Left lung (tissue), 10 donors: Measurements from ENCODE around the gene GASK1A. TPM values are rescaled to one million over a fixed set of nuclear protein-coding genes. Genes with fewer than 3 reads are reported as not detected.

ENCODE experiments used
- ATAC-seq: fragments of 200-7000 bp; cut with Tn5 transposase; one replicate; pipeline ENCODE4 v1.9.1; 2020; ENCODE audit warnings: moderate library complexity
- DNase-seq, 4 donors: peaks; one replicate each; pipeline ENCODE4 v3.0.0-alpha.2; 2013 to 2020
- H3K27ac ChIP-seq, 2 donors: fragments of 200-600 bp; sonication (generic) in 1 of 2; one replicate each; pipeline versions ENCODE4 v1.5.0 to v1.8.0; 2020 to 2021
- H3K27me3 ChIP-seq, 2 donors: fragments of 200-600 bp; sonication (generic) in 1 of 2; one replicate each; pipeline versions ENCODE4 v1.5.0 to v1.8.0; 2020 to 2021
- H3K36me3 ChIP-seq, 2 donors: fragments of 200-600 bp; sonication (generic) in 1 of 2; one replicate each; pipeline versions ENCODE4 v1.5.0 to v1.8.0; 2020 to 2021
- H3K4me1 ChIP-seq, 2 donors: fragments of 200-600 bp; one replicate each; pipeline ENCODE4 v1.8.0; 2021
- H3K4me3 ChIP-seq, 2 donors: fragments of 200-600 bp; sonication (generic) in 1 of 2; one replicate each; pipeline versions ENCODE4 v1.5.0 to v1.8.0; 2020 to 2021; ENCODE audit warnings: mild to moderate bottlenecking in 1 of 2
- H3K9me3 ChIP-seq, 2 donors: fragments of 200-600 bp; sonication (generic) in 1 of 2; one replicate each; pipeline versions ENCODE4 v1.5.0 to v1.8.0; 2020 to 2021
- CTCF ChIP-seq, 2 donors: fragments of 200-600 bp; sonication (generic) in 1 of 2; IDR thresholded peaks; one replicate each; pipeline versions ENCODE4 v1.5.0 to v1.8.0; 2021; ENCODE audit warnings: antibody characterized with exemption in 2 of 2
- intact Hi-C, 2 donors: fragments of 100-400 bp; cut with DNase I; formaldehyde crosslinking; loops; one replicate each; pipeline versions ENCODE4 v1.11.2 to v1.14.2; 2022
- polyA plus RNA-seq, 6 donors: library from polyadenylated mRNA; unstranded; fragments of 120-200 nt; gene quantifications; one replicate each; pipeline ENCODE4 v1.2.1, GENCODE V29; 2013; ENCODE audit not compliant: insufficient read length in 6 of 6
- total RNA-seq, 2 donors: library from RNA; stranded (reverse); fragmentation: NEBNext Ultra II Directional; extraction: Animal tissue kit (Norgen Biotek cat#: 25700); gene quantifications; one replicate each; pipeline ENCODE4 v1.2.1, GENCODE V29; 2021
- donor health status: DM: no; HTN: yes; CAD: no.
- donor health status: DM: no; HTN: no; CAD: no.

The GASK1A gene
- total and polyA plus RNA-seq, 8 donors, result 3.1 to 12.3 (median 4.2) TPM

DNA sequence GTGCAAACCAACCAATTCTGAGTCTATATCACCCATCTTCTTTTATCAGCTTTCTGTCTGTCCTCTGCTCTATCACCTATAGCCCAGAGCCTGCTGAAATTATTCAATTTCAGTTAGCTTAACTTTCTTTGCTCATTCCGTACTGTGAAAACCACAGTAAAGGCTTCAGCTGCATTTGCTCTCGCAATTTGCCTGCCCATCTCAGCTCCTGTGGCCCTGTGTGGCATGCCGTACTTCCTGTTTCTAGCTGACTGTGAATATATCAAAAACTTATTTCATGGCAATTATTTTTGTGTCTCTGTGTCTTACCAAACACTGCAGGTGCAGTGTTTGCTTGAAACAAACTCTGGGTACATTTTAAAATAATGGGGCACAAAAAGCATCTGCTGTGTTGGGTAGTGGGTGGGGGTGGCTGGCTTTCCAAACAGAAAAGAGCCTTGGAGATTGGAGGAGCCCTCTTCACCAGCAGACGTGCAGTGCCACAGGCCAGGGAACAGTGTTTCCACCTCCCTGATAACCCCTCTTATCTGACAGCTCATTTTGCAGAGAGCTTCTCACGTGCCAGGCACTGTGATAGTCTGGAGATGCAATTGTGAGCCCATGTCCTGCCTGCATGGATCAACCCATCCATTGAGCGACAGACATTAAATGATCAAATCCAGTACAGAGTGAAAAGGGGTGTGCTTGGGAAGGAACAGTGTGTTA is 45.2 kb downstream of the GASK1A start:
- H3K27ac ChIP-seq, result no peak overlapping the region
- H3K4me3 ChIP-seq, result no peak overlapping the region
- no peaks in the 10 kb centered on the region for H3K9me3 ChIP-seq
- no peak for ATAC-seq
- TF ChIP-seq CTCF (IDR thresholded peaks at IDR 0.05), result no peak
- H3K4me1 ChIP-seq, result no peaks in the 10 kb centered on the region
- intact Hi-C loops, result no loop called here
- no peaks in the 10 kb centered on the region for H3K27me3 ChIP-seq
- DNase-seq, result no peak
- H3K36me3 ChIP-seq, result no peaks in the 10 kb centered on the region

- Histone ChIP-seq H3K27ac (no peak overlapping the region), H3K4me1 (no peaks in the 10 kb centered on the region), H3K27me3 (no peaks in the 10 kb centered on the region), H3K4me3 (no peak overlapping the region), H3K9me3 (no peaks in the 10 kb centered on the region), H3K36me3 (no peaks in the 10 kb centered on the region)
- DNase-seq, result no peak
- intact Hi-C loops, result no loop called here
- ATAC-seq, result no peak
- TF ChIP-seq CTCF (IDR thresholded peaks at IDR 0.05), result no peak
Observed at GRCh38 chr3:43025423-43025822, 46.3 kb downstream of the GASK1A start.

GRCh38 chr3:43028001-43028400 is 48.9 kb downstream of the GASK1A start:
- no peak overlapping the region for H3K4me3 ChIP-seq
- no peak for TF ChIP-seq CTCF (IDR thresholded peaks at IDR 0.05)
- intact Hi-C loops, result no loop called here
- no peaks in the 10 kb centered on the region for H3K9me3 ChIP-seq
- ATAC-seq, result no peak
- H3K27ac ChIP-seq, result no peak overlapping the region
- no peaks in the 10 kb centered on the region for H3K4me1 ChIP-seq
- no peaks in the 10 kb centered on the region for H3K36me3 ChIP-seq
- H3K27me3 ChIP-seq, result no peaks in the 10 kb centered on the region
- no peak for DNase-seq

DNA sequence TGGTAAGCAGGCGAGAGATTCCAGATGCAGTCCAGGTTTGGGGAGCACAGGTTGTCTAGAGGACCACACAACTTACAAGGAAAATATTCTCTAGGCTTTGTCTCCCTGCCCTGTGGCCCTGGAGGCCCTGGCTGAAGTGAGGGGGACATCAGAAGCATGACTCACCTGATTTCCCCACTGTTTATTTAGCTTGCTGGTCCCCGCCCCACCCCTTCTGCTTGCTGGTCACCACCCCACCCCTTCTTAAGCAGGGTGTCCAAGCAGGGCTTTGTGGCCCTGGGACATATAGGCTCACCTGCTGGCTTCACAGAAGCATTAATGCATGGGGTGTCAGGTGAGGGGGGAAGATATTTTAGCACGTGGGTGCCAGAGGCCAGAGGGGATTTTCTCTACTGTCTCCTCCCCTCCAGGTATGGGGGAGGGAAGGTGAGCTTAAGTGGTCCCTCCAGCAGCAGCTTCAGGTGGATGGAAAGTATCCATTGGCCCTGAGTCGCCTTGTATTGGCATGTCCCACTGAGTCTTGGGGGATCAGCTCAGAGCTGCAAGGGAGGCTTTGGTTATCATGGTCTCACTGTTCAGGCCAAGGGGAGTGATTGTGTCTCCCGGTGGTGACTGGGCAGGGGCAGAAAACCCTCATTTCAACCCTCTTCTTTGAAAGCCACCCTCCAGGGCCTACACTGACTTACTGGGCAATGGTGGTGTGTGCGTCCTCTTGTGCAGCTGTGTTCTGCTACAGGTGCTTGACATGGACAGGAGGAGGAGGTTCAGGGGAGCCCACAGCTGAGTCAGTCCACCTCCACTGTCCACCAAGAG is 49.8 kb downstream of the GASK1A start:
- DNase-seq (no peak), ATAC-seq (peak; percentile 78)
- intact Hi-C loops, result no loop called here
- H3K36me3 ChIP-seq, result no peaks in the 10 kb centered on the region
- H3K27me3 ChIP-seq, result no peaks in the 10 kb centered on the region
- no peak for TF ChIP-seq CTCF (IDR thresholded peaks at IDR 0.05)
- H3K9me3 ChIP-seq, result no peaks in the 10 kb centered on the region
- H3K27ac ChIP-seq, result no peak overlapping the region
- H3K4me1 ChIP-seq, result no peaks in the 10 kb centered on the region
- no peak overlapping the region for H3K4me3 ChIP-seq

DNA sequence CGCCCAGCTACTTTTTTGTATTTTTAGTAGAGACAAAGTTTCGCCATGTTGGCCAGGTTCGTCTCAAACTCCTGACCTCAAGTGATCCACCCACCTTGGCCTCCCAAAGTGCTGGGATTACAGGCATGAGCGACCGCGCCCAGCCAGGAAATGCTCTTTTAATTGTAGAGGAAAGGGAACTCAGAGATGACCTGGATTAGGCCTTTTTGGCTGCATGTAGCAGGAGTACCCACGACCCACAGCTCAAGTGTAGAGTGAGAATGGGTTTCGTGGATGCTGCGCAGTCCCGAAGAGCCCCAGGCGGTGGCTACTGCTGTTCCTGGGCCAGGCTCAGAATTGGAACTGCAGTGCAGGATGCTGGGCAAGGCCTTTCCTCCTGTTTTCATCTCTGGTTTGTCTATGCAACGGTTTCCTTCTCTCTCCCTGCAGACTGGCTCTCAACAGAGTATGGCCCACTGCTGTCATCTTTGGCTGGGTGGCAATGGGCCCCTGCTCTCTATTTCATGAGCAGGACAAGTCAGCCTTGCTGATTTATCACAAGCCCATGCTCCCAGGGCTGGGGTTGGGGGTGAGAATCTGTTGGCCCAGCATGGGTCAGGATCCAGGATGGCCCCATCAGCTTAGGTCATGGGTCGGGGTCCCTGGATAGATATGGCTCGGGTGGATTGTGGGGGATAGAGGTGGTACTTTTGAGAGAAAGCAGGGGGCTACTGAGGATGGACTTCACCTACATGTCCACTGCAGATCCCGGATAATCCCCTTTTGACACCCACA is 51.2 kb downstream of the GASK1A start:
- DNase-seq (no peak), ATAC-seq (no peak)
- Histone ChIP-seq H3K4me3 (no peak overlapping the region), H3K36me3 (no peaks in the 10 kb centered on the region), H3K4me1 (no peaks in the 10 kb centered on the region), H3K27me3 (no peaks in the 10 kb centered on the region), H3K9me3 (no peaks in the 10 kb centered on the region), H3K27ac (no peak overlapping the region)
- TF ChIP-seq CTCF (IDR thresholded peaks at IDR 0.05), result no peak
- intact Hi-C loops, result no loop called here
